Keratinocyte (primary cell): ENCODE measurements around the gene EIF4E2. TPM values are rescaled to one million over a fixed set of nuclear protein-coding genes. Genes with fewer than 3 reads are reported as not detected.

Experiments used
- DNase-seq: peaks from one replicate; pipeline ENCODE4 v3.0.0-alpha.2; 2011; ENCODE audit warnings: low read depth, missing footprints, low spot score
- FAIRE-seq: peaks from 2 replicates; lab custom pipeline; 2011; peaks lifted over from hg19 to GRCh38; lab: Jason Lieb, UNC
- H2AFZ ChIP-seq: 2 replicates; pipeline ENCODE4 v1.6.0; 2012; ENCODE audit warnings: low read length, control low read depth, inconsistent platforms; ENCODE audit not compliant: control insufficient read depth
- H3K27ac ChIP-seq: 2 replicates; pipeline ENCODE4 v1.5.1; 2011; ENCODE audit warnings: low read length; ENCODE audit not compliant: control insufficient read depth, insufficient read depth
- H3K27me3 ChIP-seq: 3 replicates; pipeline ENCODE4 v1.6.0; 2011; ENCODE audit warnings: low read length; ENCODE audit not compliant: control insufficient read depth, insufficient read depth; ENCODE audit errors: extremely low read depth
- H3K36me3 ChIP-seq, 2 experiments: 2 replicates in 1 of 2; 3 replicates in 1 of 2; pipeline ENCODE4 v1.5.1; 2011; ENCODE audit warnings: low read length in 2 of 2, mild to moderate bottlenecking in 1 of 2; ENCODE audit not compliant: control insufficient read depth in 2 of 2, insufficient read depth in 2 of 2; ENCODE audit errors: extremely low read depth in 1 of 2
- H3K4me1 ChIP-seq: 3 replicates; pipeline ENCODE4 v1.5.1; 2011; ENCODE audit warnings: low read length; ENCODE audit not compliant: control insufficient read depth, insufficient read depth; ENCODE audit errors: extremely low read depth
- H3K4me2 ChIP-seq: 3 replicates; pipeline ENCODE4 v1.6.0; 2011; ENCODE audit warnings: low read depth, low read length; ENCODE audit not compliant: control insufficient read depth, insufficient read depth; ENCODE audit errors: extremely low read depth
- H3K4me3 ChIP-seq, 3 experiments: fragments of 200-600 bp in 1 of 3; sonication (generic) in 1 of 3; 2 replicates in 2 of 3; 3 replicates in 1 of 3; pipeline ENCODE4 v1.5.1; 2011 to 2016; ENCODE audit warnings: low read length in 3 of 3, mild to moderate bottlenecking in 3 of 3, control low read depth in 2 of 3, inconsistent platforms in 1 of 3, low read depth in 1 of 3, mixed read lengths in 1 of 3, mixed run types in 1 of 3, moderate library complexity in 1 of 3; ENCODE audit not compliant: control insufficient read depth in 2 of 3, insufficient read depth in 2 of 3; ENCODE audit errors: extremely low read depth in 1 of 3
- H3K79me2 ChIP-seq: 2 replicates; pipeline ENCODE4 v1.6.0; 2012; ENCODE audit warnings: low read length; ENCODE audit not compliant: control insufficient read depth, insufficient read depth
- H3K9ac ChIP-seq: 3 replicates; pipeline ENCODE4 v1.6.0; 2011; ENCODE audit warnings: low read length; ENCODE audit not compliant: control insufficient read depth, insufficient read depth; ENCODE audit errors: extremely low read depth
- H3K9me1 ChIP-seq: 3 replicates; pipeline ENCODE4 v1.6.0; 2011; ENCODE audit warnings: low read length; ENCODE audit not compliant: control insufficient read depth, insufficient read depth; ENCODE audit errors: extremely low read depth
- H3K9me3 ChIP-seq: 2 replicates; pipeline ENCODE4 v1.5.1; 2012; ENCODE audit warnings: low read depth, low read length; ENCODE audit not compliant: control insufficient read depth
- H4K20me1 ChIP-seq: 3 replicates; pipeline ENCODE4 v1.6.0; 2011; ENCODE audit warnings: low read length; ENCODE audit not compliant: control insufficient read depth, insufficient read depth; ENCODE audit errors: extremely low read depth
- EZH2 ChIP-seq: IDR thresholded peaks from one replicate; pipeline ENCODE4 v1.6.1; 2012; ENCODE audit warnings: inconsistent platforms, mild to moderate bottlenecking, low read length, moderate library complexity
- dilution Hi-C: fragments of 300-500 bp; cut with MboI; formaldehyde crosslinking; loops from one replicate; pipeline ENCODE4 v1.7.0; 2020; ENCODE audit warnings: low sequenced_read_pairs; ENCODE audit not compliant: extremely low pct_ligation_motif_present
- polyA plus RNA-seq, 5 experiments: library from polyadenylated mRNA; depleted of rRNA in 3 of 5; stranded (reverse) in 3 of 5; stranded (forward) in 1 of 5; unstranded in 1 of 5; fragments of >200 nt; gene quantifications; 1 replicate in 1 of 5; 2 replicates in 3 of 5; 3 replicates in 1 of 5; pipeline versions ENCODE4 v1.2.1 to v1.2.3, GENCODE V29; 2011 to 2012; ENCODE audit warnings: missing spikeins in 2 of 5, low read depth in 1 of 5, low replicate concordance in 1 of 5
- TF ChIP-seq, protein P1 (sequence below), 3 experiments: IDR thresholded peaks in 1 of 3; conservative IDR thresholded peaks in 1 of 3; optimal IDR thresholded peaks in 1 of 3; 2 replicates in 2 of 3; 3 replicates in 1 of 3; pipeline versions ENCODE3 to v1.5.1; 2011; ENCODE audit warnings: low read length in 3 of 3, mild to moderate bottlenecking in 3 of 3, moderate library complexity in 2 of 3, control low read depth in 1 of 3, inconsistent platforms in 1 of 3; ENCODE audit not compliant: insufficient read depth in 2 of 3; ENCODE audit errors: extremely low read depth in 1 of 3

The EIF4E2 gene
- polyA plus RNA-seq, 1 donor (not counting 4 experiments of a cell fraction or from before 2014, with no cell fraction given): 79.2 TPM

DNA sequence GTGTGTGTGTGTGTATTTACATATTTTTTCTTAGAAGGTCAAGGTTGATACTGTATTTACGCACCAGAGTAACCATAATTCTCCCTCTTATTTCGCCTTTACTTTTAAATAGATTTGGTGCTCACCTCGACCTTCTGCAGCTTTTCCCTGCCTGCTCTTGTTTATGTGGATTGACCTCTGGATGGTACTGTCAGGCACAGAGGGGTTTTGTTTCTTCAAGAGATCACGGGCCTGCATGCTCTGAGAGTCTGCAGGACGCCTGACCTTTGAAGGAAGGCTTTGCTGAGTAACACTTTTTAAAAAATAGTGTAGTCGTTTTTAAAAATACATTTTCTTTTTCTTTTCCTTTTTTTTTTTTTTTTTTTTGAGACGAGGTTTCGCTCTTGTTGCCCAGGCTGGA is 64.8 kb downstream of the EIF4E2 start:
- no peak for TF ChIP-seq EZH2
- TF ChIP-seq, protein P1, sequence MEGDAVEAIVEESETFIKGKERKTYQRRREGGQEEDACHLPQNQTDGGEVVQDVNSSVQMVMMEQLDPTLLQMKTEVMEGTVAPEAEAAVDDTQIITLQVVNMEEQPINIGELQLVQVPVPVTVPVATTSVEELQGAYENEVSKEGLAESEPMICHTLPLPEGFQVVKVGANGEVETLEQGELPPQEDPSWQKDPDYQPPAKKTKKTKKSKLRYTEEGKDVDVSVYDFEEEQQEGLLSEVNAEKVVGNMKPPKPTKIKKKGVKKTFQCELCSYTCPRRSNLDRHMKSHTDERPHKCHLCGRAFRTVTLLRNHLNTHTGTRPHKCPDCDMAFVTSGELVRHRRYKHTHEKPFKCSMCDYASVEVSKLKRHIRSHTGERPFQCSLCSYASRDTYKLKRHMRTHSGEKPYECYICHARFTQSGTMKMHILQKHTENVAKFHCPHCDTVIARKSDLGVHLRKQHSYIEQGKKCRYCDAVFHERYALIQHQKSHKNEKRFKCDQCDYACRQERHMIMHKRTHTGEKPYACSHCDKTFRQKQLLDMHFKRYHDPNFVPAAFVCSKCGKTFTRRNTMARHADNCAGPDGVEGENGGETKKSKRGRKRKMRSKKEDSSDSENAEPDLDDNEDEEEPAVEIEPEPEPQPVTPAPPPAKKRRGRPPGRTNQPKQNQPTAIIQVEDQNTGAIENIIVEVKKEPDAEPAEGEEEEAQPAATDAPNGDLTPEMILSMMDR (optimal IDR thresholded peaks at IDR 0.05 in 1 of 3, IDR thresholded peaks at IDR 0.05 in 1 of 3, conservative IDR thresholded peaks at IDR 0.05 in 1 of 3; ENCODE audit: extremely low read depth in 1 of 3, insufficient read depth in 2 of 3, low read length in 3 of 3): no peak
- no peaks in the 10 kb centered on the region for H3K79me2 ChIP-seq
- no peak overlapping the region for H2AFZ ChIP-seq
- H3K9ac ChIP-seq: no peak overlapping the region
- H3K9me3 ChIP-seq: no peaks in the 10 kb centered on the region
- H3K9me1 ChIP-seq: no peaks in the 10 kb centered on the region
- FAIRE-seq (no peak), DNase-seq (no peak)
- no peak overlapping the region for H3K27ac ChIP-seq
- no peaks in the 10 kb centered on the region for H3K27me3 ChIP-seq
- no peaks in the 10 kb centered on the region for H3K36me3 ChIP-seq
- H4K20me1 ChIP-seq: no peaks in the 10 kb centered on the region
- H3K4me3 ChIP-seq: no peak overlapping the region
- H3K4me1 ChIP-seq: peaks cover 10% of the 10 kb centered on the region
- H3K4me2 ChIP-seq: no peak overlapping the region
- dilution Hi-C loops: no loop called here

Other genes with a start within 250 kb of the EIF4E2 start
- gene ALPP, start 171.9 kb upstream of the EIF4E2 start, polyA plus RNA-seq: not detected in 3 replicates
- gene ALPG, start 143.8 kb upstream of the EIF4E2 start, polyA plus RNA-seq: not detected in 3 replicates
- gene ALPI, start 94.5 kb upstream of the EIF4E2 start, polyA plus RNA-seq: not detected in 3 replicates
- gene ECEL1, start 62.9 kb upstream of the EIF4E2 start, polyA plus RNA-seq: not detected in 3 replicates
- gene PRSS56, start 30.3 kb upstream of the EIF4E2 start, polyA plus RNA-seq: not detected in 3 replicates
- gene CHRND, start 24.5 kb upstream of the EIF4E2 start, polyA plus RNA-seq: not detected in 3 replicates
- not detected in 3 replicates for gene CHRNG, start 11.0 kb upstream of the EIF4E2 start, polyA plus RNA-seq
- gene TIGD1, start 132 bp upstream of the EIF4E2 start, polyA plus RNA-seq: 0.67 to 2.3 TPM (median 1.7 TPM) in 3 replicates
- not detected in 3 replicates for gene EFHD1, start 82.9 kb downstream of the EIF4E2 start, polyA plus RNA-seq
- 27.1 to 35.5 TPM (median 32.8 TPM) in 3 replicates for gene GIGYF2, start 146.6 kb downstream of the EIF4E2 start, polyA plus RNA-seq
- gene KCNJ13, start 225.9 kb downstream of the EIF4E2 start, polyA plus RNA-seq: not detected in 3 replicates